Forelimb muscle (tissue), 1 donor: Measurements from ENCODE around the gene CAPZA2. TPM values are rescaled to one million over a fixed set of nuclear protein-coding genes. Genes with fewer than 3 reads are reported as not detected.
"Not testable (repeated sequence)": the region's sequence is repeated elsewhere in the genome, so short reads cannot be mapped to it uniquely, and the experiment has no call there.

Experiments
- DNase-seq: peaks from one replicate; pipeline ENCODE4 v3.0.0-alpha.2; 2013; ENCODE audit warnings: low read depth
- polyA plus RNA-seq: library from polyadenylated mRNA; unstranded; fragments of 120-200 nt; gene quantifications from one replicate; pipeline ENCODE4 v1.2.1, GENCODE V29; 2013; ENCODE audit not compliant: insufficient read length

CAPZA2 gene
- polyA plus RNA-seq, 1 donor: 213 TPM

GRCh38 chr7:116953906-116954838 is 91.8 kb downstream of the CAPZA2 start:
- peak; percentile 67 for DNase-seq

- no peak for DNase-seq
Observed at GRCh38 chr7:116955340-116955739, 93.0 kb downstream of the CAPZA2 start.

- DNase-seq: peak; percentile 6
Observed at GRCh38 chr7:116955801-116956476, 93.6 kb downstream of the CAPZA2 start.

DNA sequence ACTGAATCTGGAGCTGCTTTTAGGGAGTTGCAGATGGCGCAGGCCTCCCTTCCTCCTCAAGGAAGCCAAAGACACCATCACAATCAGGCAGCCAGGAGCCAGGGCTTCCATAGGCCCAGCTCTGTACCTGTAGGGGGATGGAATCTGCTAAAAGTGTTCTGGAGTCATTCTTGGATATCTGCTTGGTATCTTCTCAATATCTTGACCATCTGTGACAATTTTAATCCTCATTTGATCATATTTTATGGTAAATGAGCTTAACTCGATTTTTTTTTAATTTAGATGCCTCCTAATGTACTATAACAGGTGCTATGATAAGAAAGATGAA is 94.1 kb downstream of the CAPZA2 start:
- no peak for DNase-seq

GRCh38 chr7:116957874-116958273 is 95.5 kb downstream of the CAPZA2 start:
- no peak for DNase-seq

DNA sequence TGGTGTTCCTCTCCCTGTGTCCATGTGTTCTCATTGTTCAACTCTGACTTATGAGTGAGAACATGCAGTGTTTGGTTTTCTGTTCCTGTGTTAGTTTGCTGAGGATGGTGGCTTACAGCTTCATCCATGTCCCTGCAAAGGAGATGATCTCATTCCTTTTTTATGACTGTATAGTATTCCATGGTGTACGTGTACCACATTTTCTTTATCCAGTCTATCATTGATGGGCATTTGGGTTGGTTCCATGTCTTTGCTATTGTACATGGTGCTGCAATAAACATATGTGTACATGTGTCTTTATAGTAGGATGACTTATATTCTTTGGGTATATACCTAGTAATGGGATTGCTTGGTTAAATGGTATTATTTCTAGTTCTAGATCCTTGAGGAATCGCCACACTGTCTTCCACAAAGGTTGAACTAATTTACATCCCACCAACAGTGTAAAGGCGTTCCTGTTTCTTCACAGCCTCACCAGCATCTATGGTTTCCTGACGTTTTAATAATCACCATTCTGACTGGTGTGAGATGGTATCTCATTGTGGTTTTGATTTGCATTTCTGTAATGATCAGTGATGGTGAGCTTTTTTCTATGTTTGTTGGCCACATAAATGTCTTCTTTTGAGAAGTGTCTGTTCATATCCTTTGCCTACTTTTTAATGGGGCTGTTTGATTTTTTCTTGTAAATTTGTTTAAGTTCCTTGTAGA is 99.7 kb downstream of the CAPZA2 start:
- DNase-seq: not testable (repeated sequence)

GRCh38 chr7:116963234-116963633 is 100.8 kb downstream of the CAPZA2 start:
- no peak for DNase-seq

- no peak for DNase-seq
Observed at GRCh38 chr7:116966601-116967000, 104.2 kb downstream of the CAPZA2 start.

DNA sequence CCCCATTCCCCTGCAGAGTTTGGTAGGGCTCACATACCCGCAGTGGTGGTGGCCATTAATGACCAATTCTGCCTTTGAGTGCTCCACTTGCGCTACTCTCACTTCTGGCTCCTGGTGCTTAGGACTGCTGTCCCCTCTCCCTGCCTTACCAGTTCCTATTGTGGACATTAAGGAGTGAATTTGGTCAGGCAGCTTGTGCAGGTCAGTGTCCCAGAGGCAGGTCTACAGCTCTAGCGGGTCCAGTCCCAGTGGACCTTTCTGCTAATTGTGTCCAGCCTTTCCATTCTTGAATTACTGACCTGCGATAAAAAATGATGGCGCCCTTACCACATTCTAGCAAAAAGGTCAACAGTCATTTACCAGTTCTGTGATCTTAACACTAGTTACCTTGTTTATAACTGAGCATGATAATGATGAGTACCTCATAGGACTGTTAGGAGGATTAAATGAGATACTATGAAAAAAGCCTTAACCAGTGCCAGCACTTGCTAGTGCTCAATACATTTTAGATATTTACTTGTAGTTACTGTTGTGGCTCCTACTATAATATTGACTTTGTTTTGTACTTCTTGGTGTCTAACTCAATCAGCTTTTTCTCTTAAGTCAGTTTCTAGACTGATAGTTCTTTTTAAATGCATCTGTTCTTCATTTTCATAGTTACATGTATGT is 105.0 kb downstream of the CAPZA2 start:
- no peak for DNase-seq

DNA sequence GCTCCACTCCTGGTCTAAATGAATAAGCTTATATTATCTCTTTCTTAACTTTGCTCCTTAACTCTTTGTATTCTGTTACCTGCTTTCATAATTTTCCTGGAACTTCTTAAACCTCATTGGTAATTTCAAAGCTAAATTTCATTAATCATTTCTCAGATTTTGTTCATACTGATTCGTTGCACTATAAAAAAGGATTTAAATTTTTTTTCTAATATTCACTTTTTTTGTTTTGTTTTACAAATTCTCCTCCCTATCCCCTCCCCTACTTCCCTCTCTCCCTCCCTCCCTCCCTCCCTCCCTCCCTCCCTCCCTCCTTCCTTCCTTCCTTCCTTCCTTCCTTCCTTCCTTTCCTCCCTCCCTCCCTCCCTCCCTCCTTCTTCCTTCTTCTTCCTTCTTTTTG is 105.6 kb downstream of the CAPZA2 start:
- no peak for DNase-seq

DNA sequence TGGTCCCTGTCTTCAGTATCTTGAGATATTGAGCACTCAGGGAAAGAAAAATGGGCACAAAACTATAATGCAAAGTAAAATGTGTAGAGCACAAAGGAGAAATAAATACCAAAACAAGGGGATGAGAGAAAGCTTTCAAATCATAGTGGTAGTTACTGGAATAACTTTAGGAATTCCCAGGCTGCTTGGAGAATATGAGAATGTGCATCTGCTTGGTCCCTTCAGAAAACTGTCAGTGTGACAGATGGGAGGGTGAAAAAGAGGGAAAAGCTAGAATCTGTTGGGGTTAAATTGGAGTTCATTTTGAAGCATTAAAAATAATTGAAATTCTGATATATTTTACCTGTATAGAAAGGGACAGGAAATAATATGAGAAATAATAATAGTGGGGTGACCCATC is 106.2 kb downstream of the CAPZA2 start:
- DNase-seq: no peak

GRCh38 chr7:116969371-116969902 is 107.0 kb downstream of the CAPZA2 start:
- DNase-seq: no peak

DNA sequence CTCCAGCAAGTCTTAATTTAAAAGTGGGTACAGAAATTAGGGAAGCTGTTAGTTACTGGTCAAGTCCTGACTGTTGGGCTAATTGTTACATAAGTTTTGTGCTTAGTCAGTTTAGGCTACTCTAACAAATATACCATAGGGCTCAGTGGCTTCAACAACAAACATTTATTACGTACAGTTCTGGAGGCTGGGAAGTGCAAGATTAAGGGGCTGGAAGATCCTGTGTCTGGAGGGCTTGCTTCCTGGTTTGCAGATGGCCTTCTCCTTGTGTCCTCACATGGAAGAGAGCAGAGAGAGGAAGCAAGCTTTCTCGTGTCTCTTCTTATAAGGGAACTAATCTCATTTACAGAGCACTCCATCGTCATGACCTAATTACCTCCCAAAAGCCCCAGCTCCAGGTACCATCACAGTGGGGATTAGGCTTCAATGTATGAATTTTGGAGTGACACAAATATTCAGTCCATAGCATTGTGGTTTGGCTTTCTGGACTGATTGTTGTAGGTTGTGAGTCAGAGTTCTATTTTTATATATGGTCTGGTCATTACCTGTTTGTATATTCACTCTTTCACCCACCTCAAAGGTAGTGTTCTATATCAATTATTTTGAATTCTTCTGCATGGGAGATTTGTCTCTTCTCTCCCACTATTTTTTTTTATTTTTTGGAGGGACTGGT is 108.0 kb downstream of the CAPZA2 start:
- no peak for DNase-seq

DNA sequence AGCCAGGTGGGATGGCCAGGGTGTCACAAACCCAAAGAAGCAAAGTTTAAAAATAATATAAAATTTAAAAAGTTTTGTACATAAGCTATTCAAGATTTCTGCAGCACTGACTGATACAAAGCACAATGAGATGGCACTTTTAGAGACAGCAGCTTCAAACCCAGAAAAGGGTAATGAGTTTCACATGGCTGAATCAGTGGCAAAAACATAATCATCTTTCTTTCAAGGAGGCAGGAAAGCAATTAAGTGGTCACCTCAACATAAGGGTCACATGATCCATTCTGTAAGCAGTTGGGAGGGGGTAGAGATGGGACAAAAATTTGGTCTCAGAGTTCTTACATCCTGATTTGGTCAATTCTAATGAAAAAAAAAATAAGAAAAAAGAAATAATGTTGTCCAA is 108.8 kb downstream of the CAPZA2 start:
- DNase-seq: not testable (repeated sequence)

Other genes with a start within 250 kb of the CAPZA2 start
- 13.5 TPM for gene MET, start 190.4 kb upstream of the CAPZA2 start, polyA plus RNA-seq
- gene ST7, start 90.9 kb downstream of the CAPZA2 start, polyA plus RNA-seq: 16.2 TPM